GM21367 (cell line): Measurements from ENCODE around the gene BAD.

Source experiments
- ATAC-seq: cut with Tn5 transposase; IDR thresholded peaks from one replicate; pipeline ENCODE4 v1.9.1; 2021; ENCODE audit not compliant: unreplicated experiment

The BAD gene

DNA sequence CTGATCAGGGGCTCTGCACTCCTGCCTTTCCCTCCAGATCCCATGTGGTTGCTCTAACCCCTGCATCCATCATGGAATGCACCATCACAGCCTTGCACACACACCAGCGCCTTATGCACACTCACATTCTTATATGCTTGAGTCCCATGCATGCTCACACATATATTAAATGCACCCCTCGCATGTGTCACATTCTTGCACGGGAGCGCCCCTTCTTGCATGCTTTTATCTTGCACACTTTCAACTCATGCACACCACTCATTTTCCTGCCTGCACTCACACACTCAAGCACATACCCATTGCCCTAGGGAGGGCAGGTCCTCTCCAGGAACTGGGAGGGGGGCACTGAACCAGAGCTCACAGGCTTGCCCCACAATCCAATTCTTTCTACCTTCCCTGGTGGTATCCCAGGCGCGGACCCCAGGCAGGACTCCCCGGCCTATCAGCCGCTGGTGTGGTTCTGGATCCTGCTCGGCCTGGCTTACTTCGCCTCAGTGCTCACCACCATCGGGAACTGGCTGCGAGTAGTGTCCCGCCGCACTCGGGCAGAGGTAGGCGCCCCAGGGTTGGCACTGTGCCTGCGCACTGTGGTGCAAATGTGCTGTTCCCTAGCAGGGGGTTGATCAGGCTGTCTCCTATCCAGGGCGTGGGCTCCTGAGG lies 13.4 kb upstream of the BAD start:
- ATAC-seq, result no peak

DNA sequence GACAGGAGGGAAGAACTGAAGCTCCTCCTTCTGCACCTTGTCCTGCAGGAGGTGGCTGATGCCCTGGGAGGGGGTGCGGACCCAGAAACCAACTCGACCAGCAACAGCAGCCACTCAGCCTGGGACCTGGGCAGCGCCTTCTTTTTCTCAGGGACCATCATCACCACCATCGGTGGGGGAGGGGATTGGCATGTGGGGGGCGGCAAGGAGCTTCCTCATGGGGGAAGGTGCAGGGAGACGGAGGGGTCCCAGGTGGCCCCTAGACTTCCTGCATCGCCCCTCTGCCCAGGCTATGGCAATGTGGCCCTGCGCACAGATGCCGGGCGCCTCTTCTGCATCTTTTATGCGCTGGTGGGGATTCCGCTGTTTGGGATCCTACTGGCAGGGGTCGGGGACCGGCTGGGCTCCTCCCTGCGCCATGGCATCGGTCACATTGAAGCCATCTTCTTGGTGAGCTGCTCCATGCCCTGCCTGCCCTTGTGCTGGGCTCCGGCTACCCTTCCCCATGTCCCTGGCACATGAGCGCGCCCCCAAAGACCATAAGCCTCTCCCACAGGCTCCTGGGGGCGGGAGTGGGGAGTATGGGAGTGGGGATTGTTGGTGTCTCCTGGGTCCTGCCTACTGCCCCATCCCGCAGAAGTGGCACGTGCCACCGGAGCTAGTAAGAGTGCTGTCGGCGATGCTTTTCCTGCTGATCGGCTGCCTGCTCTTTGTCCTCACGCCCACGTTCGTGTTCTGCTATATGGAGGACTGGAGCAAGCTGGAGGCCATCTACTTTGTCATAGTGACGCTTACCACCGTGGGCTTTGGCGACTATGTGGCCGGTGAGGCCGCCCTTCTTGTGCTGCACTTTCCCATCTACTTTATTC lies 12.6 kb upstream of the BAD start:
- ATAC-seq, result no peak

DNA sequence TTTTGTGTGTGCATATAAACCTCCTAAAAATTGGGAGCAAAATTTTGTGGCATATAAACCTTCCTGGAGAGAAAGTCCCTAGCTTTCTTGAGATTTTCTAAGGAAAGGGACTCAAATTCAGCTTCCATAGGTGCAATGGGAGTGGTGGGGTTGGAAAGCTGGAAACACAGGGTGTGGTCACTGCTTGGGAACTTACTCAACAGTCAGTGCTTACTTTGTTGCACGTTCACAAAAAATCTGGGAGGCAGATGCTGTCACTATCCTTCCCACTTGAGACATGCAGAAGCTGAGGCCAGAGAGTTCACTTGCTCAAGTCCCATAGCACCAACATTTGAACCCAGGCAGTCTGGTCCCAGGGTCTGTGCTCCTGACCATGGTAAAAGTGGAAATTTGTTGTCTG lies 11.8 kb upstream of the BAD start:
- no peak for ATAC-seq

DNA sequence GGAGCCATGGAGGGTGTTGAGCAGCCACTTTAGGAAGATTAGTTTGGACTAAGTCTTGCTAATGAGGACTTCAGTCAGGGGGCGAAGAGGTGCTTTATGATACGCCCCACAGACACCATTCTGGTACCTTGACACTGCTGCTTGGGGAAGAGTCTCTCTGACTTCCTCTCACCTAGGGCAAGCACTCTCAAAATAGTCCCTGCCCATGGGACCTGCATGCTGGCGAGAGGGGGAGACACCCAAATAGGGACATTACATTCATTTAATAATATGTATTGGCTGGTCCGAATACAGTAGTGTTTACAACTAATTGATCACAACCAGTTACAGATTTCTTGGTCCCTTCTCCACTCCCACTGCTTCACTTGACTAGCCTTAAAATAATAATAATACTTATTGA lies 11.3 kb upstream of the BAD start:
- ATAC-seq, result no peak

DNA sequence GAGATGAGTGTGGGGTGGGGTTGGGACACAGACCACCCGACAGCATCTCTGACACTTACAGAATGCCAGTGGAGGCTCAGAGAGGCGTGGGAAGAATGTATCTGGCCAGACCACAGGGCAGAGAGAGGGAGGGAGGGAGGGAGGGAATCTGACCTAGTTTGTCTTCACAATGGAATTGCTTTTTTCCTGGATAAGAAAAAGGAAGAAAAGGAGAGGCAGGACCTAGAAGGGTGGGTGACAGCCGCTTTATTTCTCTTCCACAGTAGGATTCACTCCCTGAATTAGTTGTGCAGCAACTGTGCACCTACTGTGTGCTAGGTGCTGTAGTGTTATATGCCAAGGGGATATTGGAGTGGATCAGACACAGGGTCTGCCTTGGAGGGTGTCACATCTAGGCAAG lies 10.3 kb upstream of the BAD start:
- no peak for ATAC-seq

DNA sequence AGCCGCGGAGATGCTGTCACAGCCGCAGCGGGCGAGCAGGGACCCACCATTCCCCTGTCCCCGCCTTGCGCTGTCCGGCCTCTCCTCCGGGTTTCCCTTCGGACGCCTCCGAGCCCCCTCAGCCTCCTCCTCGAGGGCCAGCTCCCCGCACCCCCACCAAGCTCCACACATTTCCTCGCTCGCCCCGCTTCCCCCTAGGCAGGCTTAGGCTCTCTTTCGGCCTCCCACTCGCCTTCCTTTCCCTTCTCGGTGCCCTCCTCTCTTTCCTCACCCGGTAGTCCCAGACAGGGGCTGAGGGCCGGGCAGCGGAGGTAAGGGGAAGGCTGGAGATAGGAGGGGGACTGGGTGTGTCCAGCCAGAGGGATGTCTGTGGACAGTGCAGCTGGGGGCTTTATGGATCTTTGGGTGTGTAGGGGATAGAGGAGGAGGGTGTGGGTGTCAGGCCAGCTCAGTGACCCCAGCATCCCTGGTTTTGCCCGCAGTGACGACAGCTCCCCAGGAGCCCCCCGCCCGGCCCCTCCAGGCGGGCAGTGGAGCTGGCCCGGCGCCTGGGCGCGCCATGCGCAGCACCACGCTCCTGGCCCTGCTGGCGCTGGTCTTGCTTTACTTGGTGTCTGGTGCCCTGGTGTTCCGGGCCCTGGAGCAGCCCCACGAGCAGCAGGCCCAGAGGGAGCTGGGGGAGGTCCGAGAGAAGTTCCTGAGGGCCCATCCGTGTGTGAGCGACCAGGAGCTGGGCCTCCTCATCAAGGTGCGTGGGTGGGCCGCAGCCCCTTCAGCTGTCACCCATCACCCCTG lies 8.2 kb upstream of the BAD start:
- no peak for ATAC-seq

DNA sequence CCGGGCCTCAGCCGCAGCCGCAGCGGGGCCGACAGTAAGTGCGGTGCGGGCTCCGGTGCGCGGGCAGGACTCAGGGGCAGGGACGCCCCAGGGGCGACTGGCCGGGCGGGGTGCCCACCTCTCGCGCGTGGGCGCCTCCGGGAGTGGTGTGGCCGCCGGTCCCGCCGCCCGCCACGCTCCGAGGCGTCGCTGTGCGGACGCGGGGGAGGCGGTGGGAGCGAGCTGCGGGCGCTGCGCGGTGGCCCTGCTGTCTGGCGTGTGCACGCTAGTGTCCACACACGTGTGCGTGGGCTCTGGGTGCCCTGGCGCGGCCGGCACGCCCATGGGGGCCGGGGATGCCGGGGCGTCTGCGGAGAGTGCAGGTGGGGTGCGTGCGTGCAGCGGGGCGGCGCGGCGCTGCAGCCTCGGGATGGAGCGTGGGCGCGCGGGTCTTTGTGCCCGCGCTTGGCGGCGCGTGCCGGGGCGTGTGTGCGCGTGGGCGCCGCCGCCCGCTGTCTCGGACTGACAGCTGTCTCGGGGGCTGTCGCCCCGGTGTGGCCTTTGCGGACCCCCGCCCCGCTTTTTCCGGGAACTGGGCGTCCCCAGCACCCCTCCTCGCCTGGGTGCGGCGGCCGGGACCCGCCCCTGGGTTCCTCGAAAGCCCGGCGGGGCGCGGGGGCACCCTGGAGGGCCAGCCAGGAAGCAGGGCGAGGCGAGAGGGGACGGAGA lies 7.4 kb upstream of the BAD start:
- ATAC-seq, result no peak

DNA sequence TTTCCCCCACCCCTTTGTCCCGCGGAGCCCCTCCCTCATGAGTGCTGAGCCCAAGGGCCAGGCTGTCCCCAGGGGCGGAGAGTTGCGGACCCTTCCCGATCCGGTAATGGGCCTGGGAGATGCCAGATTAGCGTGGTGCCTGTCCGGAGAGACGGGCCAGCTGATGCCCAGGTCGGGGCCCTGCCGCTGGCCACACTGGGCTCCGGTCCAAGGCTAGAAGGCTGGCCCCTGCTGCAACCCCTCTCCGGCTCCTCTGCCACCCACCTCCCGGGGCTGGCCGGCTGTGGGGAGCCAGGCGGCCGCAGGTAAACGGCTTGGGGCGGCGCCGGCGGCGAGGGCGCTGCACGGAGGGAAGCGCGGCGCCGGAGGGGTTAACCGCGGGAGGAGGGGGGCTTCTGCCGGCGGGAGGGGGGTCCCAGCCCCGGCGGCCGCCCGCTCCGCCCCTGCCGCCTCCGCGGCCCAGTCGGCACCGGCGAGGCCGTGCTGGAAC lies 6.8 kb upstream of the BAD start, which contains the start of gene KCNK4:
TSS of gene KCNK4 (plus strand) at position 41 of the 490 bp plus-strand sequence. CDS start 1,717 bp downstream, outside the sequence.
- no peak for ATAC-seq

DNA sequence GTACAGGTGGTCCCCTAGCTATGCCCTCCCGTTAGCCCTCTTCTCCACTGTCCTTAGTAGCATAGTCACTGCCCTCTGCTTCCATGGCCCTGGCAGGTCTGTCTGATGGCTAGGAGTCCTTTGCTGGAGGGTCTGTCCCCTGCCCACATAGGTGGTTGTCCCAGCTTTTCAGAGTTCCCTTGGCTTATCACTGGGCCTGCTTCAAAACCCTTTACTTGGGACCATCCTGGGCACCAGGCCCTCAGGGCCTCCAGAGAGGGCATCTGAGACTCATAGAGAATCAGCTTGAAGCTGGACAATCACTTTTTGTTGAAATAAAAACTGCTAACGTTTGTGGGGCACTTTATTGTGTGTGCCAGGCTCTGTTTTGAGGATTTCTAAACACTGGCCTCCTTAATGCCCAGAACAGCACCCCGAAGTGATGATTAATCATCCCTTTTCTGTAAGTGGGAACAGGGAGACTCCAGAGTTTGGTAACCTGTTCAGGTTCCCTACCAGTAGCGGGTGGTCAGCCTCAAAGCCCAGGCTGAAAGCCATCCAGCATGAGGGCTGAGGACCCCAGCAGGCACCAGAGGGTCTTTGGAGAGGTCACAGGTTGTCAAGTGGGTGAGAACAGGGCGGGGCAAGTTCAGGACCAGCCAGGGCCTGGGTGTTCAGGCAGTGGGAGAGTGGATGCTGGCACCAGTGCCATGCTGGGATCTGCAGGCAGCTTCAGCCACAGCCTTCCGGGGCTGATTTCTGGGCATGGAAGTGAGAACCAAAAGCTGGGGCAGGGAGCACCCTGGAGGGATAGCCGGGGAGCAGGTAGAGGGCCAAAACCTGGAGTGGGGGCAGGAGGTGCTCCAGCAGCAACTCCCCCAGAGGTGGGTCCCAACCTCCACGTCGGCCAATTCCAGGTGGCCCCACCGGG lies 6.1 kb upstream of the BAD start:
- no peak for ATAC-seq

DNA sequence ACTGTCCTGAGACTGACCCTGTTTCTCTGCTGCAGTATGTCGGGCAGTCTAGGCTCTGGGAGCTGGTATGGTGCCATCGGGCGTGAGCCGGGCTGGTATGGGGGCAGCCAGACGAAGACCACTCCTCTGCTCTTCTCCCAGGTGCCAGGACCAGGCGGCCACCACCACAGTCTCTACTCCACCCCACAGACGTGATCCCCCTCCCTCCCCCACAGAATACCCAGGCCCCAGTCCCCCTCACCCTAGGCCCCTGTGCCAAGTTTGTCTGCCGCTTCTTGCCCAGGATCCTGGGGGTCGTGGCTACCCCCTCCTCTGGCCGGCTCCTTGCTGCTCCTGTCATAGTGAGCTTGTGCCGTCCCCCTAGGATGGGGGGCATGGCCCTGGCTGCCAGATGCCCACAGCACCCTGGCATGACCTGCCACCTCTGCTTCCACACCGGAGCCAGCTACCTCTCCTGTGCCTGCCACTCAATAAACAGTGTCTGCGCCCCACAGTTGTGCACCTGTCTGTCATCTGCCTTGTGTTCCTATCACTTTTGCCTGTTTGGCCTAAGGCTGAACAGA lies 4.6 kb upstream of the BAD start:
- ATAC-seq, result no peak

DNA sequence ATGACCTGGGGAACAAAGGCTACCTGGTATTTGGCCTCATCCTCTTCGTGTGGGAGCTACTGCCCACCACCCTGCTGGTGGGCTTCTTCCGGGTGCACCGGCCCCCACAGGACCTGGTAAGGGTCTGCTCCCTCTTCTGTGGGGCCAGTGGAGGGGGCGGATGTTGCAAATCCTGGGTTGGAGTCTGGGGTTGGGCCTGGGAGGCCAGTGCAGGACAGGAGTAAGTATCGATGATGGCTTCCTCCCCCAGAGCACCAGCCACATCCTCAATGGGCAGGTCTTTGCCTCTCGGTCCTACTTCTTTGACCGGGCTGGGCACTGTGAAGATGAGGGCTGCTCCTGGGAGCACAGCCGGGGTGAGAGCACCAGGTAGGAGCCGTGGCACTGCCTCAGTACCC lies 3.9 kb upstream of the BAD start:
- no peak for ATAC-seq

DNA sequence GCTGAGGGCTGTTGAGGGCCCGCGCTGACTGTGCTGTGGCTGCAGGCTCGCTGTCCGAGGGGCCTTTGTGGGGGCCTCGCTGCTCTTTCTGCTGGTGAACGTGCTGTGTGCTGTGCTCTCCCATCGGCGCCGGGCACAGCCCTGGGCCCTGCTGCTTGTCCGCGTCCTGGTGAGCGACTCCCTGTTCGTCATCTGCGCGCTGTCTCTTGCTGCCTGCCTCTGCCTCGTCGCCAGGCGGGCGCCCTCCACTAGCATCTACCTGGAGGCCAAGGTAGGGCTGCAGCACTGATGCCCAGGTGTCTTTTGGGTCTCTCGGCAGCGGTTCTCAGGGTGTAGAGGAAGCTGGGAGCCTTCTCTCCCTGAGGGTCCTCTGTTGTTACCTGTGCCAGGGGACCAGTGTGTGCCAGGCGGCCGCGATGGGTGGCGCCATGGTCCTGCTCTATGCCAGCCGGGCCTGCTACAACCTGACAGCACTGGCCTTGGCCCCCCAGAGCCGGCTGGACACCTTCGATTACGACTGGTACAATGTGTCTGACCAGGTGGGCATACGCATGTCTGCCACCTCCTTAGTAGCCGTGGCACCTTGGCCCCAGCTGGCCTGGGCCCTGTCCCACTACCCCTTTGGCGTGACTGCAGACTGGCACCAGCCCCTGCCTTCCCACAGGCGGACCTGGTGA lies 3.3 kb upstream of the BAD start:
- no peak for ATAC-seq

DNA sequence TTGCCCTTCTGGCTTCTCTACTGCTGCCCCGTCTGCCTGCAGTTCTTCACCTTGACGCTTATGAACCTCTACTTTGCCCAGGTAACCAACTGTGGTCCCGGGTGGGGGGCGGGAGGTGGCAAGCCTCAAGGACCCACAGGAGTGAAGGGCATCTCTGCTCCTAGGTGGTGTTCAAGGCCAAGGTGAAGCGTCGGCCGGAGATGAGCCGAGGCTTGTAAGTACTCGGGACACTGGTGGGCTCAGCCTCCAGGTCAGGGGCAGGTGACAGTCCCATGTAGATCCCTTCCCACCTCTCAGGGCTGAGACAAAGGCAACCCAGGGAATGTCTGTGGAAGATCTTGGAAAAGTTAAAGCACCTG lies 2.3 kb upstream of the BAD start:
- no peak for ATAC-seq

DNA sequence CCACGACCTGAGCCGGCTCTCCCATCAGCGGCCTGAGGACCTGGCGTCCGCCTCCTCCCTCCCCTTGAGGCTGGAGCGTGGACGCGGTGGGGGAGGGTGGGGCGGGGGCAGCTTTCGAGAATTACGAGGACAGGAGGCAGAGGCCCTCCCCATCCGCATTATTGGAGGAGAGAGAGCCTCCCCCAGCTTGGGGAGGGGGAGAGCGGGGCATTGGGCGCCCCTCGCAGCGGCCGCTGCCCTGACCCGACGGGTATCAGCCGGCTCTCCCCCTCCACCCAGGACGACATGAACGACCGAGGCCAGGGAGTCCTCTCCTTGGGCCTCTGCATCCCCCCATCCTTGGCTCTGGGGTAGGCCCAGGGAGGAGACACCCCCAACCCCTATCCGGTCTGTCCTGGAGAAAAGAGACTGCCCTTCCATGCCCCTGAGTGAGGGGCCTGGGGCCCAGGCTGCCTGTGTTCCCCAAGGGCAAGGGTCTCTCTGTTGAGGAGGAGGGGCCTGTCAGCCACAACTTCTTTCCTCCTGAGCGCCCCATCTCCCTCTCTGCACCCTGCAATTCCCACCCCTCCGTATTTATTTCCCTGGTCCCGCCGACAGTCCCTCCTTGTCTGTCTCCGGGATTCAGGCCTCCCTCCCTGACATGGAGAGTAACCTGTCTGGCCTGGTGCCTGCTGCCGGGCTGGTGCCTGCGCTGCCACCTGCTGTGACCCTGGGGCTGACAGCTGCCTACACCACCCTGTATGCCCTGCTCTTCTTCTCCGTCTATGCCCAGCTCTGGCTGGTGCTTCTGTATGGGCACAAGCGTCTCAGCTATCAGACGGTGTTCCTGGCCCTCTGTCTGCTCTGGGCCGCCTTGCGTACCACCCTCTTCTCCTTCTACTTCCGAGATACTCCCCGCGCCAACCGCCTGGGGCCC lies 1.7 kb upstream of the BAD start:
- ATAC-seq, result no peak

DNA sequence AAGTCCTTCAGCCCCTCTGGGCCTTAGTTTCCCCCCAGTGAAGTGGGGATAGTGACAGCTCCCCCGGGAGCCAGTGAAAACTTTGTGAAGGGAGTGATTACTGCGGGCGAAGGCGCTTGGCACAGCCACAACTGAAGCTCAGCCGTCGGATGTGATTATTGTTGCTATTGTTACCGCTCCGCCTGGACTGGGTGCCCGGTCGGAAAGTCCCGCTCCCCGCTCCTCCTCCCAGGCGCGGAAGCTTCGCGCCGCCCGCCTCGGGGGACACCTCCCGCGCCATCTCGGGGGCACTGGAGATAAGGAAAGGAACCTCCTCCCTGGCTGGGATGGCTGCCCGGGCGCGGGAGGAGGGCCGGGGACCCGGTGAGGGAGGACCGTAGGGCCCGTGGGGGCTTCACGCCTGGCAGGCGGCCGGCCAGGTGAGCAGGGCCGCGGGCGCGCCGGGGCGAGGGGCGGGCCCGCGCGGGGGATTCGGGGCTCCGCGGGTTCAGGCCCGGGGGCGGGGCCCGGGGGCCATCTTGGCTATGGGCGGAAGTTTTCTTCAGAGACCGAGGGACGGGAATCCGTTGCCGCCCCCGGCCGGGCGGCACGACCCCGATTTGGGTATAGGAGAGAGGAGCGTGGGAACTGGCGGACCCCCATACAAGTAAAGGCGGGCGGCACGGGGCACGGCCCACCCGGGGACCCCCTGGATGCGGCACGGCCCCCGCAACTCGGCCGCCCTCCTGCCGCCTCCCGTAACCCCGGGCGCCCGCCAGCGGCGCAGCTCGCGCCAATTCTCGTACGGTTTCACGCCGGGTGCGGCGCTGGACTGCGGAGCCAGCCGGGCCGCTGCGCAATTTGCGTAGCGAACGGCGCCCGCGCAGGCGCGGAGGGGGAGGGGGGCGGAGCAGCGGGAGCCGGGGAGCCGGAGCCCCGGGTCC lies 758 bp upstream of the BAD start, which contains the start of gene GPR137:
TSS of gene GPR137 (plus strand) at position 887 of the 923 bp plus-strand sequence. CDS start 677 bp downstream, outside the sequence.
- ATAC-seq, result peak; percentile 49

DNA sequence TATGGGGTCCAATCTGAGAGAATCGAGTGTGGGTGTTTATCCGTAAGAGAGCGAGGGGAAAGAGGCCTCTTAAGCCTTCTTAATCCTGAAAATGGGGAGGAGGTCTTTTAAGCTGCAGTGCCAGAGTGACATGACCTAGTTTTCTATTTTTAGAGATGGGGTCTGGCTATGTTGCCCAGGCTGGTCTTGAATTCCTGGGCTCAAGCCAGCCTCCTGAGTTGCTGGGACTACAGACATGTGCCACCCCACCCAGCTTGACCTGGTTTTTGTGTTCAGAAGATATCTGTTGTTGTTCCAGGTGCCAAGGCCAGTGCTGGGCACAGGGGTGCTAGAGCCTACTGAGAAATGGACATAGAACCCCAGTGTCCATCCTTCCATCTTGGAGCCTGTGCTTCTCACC lies 1.4 kb downstream of the BAD start:
- ATAC-seq, result no peak
